Fibroblast of mammary gland (primary cell): Measurements from ENCODE around the gene TMX2.

Experiments
- DNase-seq: peaks from one replicate; pipeline ENCODE4 v3.0.0-alpha.2; 2010; ENCODE audit warnings: low read depth
- H3K4me3 ChIP-seq: 2 replicates; pipeline ENCODE4 v1.5.1; 2011; ENCODE audit warnings: low read depth, mild to moderate bottlenecking, low read length, moderate library complexity; ENCODE audit not compliant: control insufficient read depth
- CTCF ChIP-seq: conservative IDR thresholded peaks from 2 replicates; pipeline ENCODE4 v1.5.1; 2011; ENCODE audit warnings: low read depth, low read length, inconsistent platforms; ENCODE audit not compliant: control insufficient read depth, insufficient read depth

The TMX2 gene, protein sequence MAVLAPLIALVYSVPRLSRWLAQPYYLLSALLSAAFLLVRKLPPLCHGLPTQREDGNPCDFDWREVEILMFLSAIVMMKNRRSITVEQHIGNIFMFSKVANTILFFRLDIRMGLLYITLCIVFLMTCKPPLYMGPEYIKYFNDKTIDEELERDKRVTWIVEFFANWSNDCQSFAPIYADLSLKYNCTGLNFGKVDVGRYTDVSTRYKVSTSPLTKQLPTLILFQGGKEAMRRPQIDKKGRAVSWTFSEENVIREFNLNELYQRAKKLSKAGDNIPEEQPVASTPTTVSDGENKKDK

GRCh38 chr11:57712256-57713150 is at the start of gene TMX2:
TMX2 (plus strand) TSS chr11:57712593; CDS start chr11:57712619, 26 bp downstream.
- peak; percentile 99 for DNase-seq
- TF ChIP-seq CTCF = no peak
- H3K4me3 ChIP-seq = peak within 1 kb of the TSS; percentile 100

GRCh38 chr11:57662893-57663292 is 49.5 kb upstream of the TMX2 start:
- DNase-seq = no peak
- no peak for TF ChIP-seq CTCF
- no peak overlapping the region for H3K4me3 ChIP-seq

- H3K4me3 ChIP-seq = no peak overlapping the region
- no peak for TF ChIP-seq CTCF
These were observed 48.4 kb upstream of the TMX2 start for GRCh38 chr11:57663975-57664374.

DNA sequence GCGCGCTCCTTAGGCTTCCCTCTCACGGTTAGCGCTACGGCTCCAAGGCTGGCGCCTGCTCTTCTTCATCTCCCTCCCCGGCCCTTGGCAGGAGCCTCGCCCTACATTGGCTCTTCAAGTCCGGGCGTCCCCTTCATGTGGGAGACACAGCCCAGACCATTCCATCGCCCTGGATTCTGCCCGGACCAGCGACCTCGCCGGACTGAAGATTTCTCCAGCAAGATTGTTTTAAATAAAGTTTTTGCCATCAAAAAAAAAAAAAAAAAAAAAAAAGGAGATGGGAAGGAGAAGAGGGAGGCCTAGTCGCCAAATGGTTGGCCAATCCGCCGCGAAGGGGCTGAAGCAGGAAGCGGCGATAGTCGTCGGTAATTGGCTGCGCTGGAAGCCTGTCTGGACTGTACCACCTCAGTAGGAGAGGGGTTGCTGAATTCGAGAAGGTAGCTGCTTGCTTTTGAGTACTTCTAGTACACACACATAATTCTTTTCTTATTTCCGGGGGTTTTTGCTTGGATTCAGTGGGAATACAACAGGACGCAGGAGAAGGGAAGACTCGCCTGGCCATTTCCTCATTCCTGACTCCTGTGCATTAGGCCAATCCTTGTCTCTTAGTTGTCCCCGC is 45.2 kb upstream of the TMX2 start:
- peak overlapping the region; percentile 78 for H3K4me3 ChIP-seq
- no peak for TF ChIP-seq CTCF
- DNase-seq = peak; percentile 99

More at GRCh38 chr11:57663975-57664374, 48.4 kb upstream of the TMX2 start:
- no peak for DNase-seq

GRCh38 chr11:57667736-57668433 is 44.5 kb upstream of the TMX2 start, which contains the start of gene ZDHHC5:
ZDHHC5 (plus strand) TSS chr11:57668114; CDS start chr11:57673091, 4,977 bp downstream.
- no peak for TF ChIP-seq CTCF
- peak within 1 kb of the TSS; percentile 78 for H3K4me3 ChIP-seq
- DNase-seq = peak; percentile 99

GRCh38 chr11:57668434-57668782 is 44.0 kb upstream of the TMX2 start:
- peak overlapping the region; percentile 78 for H3K4me3 ChIP-seq
- no peak for DNase-seq
- no peak for TF ChIP-seq CTCF
